Measurements from ENCODE around the gene PLXNA4.

DNA sequence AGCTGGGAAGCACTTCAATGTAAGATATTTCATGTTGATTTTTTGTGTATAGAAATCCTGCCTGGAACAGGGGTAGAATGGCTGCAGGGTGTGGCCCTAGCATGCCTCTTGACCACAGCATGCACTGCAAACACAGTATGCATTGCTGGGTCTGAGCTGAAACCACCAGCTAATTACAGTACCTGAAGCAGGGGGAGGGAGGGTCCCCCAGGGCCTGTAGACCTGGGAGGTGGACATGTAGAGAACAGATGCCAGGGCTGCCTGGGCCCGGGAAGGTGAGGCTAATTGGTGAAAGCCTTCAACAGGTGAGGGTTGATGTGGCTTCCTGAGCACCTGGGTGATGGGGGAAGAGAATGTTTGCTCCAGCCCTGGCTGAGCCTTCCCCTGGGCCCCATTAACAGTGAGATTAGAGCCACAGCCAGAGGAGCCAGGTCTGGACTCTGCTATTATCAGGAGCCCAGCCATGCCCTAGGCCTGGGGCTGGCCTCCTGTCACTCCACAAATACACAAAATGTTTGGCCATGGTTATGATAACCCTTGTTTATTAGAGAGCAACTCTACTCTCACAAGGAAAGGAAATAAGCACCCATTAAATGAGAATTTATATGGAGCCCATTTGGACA is 83.3 kb downstream of the PLXNA4 start:
- no peak for TF ChIP-seq POLR2A (IDR thresholded peaks at IDR 0.05; ENCODE audit: low read depth, low read length)
- TF ChIP-seq POLR2AphosphoS5 (IDR thresholded peaks at IDR 0.05; ENCODE audit: low read depth, low read length): no peak

Measured in GM12892 (cell line).